ENCODE results near the gene C18orf32.

DNA sequence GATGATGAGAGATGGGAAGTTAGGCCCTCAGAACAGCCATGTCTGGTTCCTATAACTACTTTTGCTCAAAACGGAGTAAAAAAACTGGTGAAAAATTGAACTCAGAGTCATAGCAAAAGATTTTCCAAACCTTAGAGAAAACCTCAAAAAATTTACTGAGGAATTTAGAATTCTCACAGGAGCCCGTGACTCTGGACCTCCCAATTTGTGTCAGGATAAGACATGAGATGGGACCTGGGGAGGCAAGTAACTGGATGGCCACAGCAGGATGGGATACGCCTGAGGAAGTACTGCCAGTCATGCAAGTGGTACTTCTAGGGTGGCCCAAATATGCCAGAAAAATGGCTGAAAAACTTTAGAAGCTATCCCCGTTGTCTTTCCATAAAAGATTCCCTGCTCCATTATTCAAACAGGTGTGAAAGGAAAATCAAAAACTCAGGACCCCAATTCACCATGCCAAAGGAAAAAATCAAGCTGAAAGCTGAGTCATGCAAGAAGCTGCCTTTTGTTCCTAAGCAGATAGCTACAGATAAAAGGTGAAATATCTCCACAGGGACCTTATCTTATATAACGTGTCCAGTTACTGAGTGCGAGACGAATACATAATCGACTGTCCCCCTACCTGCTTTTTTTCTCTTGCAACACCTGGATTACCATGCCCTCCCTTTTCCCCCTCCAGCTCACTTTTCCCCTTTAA is 40.7 kb upstream of the C18orf32 start:
- TF ChIP-seq POLR2A (IDR thresholded peaks at IDR 0.05), result no peak
- TF ChIP-seq, protein P1, sequence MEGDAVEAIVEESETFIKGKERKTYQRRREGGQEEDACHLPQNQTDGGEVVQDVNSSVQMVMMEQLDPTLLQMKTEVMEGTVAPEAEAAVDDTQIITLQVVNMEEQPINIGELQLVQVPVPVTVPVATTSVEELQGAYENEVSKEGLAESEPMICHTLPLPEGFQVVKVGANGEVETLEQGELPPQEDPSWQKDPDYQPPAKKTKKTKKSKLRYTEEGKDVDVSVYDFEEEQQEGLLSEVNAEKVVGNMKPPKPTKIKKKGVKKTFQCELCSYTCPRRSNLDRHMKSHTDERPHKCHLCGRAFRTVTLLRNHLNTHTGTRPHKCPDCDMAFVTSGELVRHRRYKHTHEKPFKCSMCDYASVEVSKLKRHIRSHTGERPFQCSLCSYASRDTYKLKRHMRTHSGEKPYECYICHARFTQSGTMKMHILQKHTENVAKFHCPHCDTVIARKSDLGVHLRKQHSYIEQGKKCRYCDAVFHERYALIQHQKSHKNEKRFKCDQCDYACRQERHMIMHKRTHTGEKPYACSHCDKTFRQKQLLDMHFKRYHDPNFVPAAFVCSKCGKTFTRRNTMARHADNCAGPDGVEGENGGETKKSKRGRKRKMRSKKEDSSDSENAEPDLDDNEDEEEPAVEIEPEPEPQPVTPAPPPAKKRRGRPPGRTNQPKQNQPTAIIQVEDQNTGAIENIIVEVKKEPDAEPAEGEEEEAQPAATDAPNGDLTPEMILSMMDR (IDR thresholded peaks at IDR 0.05), result no peak
